Cardiac fibroblast (primary cell): ENCODE results near the gene SMC3.

Source experiments
- DNase-seq, 2 donors: peaks; one replicate each; pipeline versions ENCODE4 v3.0.0 to v3.0.0-alpha.2; 2010; ENCODE audit warnings: low read depth in 2 of 2
- H3K4me3 ChIP-seq, 2 donors: replicated peaks in 1 of 2; 1 replicate in 1 of 2; 2 replicates in 1 of 2; pipeline ENCODE4 v1.5.1; 2011; ENCODE audit warnings: low read depth in 2 of 2, low read length in 2 of 2, mild to moderate bottlenecking in 2 of 2, moderate library complexity in 1 of 2
- CTCF ChIP-seq: IDR thresholded peaks from one replicate; pipeline ENCODE4 v1.5.1; 2011; ENCODE audit warnings: low read depth, mild to moderate bottlenecking, low read length, inconsistent platforms

SMC3 gene

GRCh38 chr10:110643653-110644597, 76.4 kb downstream of the SMC3 start, which contains the start of gene RBM20:
RBM20 (plus strand) TSS chr10:110644336; CDS start chr10:110644455, 119 bp downstream.
- no peak for TF ChIP-seq CTCF

GRCh38 chr10:110644598-110645462, 77.3 kb downstream of the SMC3 start:
- peak overlapping the region; percentile 44 to 60 for H3K4me3 ChIP-seq
- no peak for TF ChIP-seq CTCF
- DNase-seq: no peak

More at GRCh38 chr10:110643653-110644597, 76.4 kb downstream of the SMC3 start, which contains the start of gene RBM20:
- peak within 1 kb of the TSS; percentile 48 to 60 for H3K4me3 ChIP-seq
- DNase-seq: peak in 1 of 2 donors; percentile 37

GRCh38 chr10:110646417-110647135, 79.1 kb downstream of the SMC3 start:
- DNase-seq: no peak
- H3K4me3 ChIP-seq: no peak overlapping the region
- TF ChIP-seq CTCF: no peak

- DNase-seq: no peak
- TF ChIP-seq CTCF: no peak
- H3K4me3 ChIP-seq: no peak overlapping the region
These were observed 79.6 kb downstream of the SMC3 start for GRCh38 chr10:110647136-110647430.

GRCh38 chr10:110648692-110649346, 81.3 kb downstream of the SMC3 start:
- TF ChIP-seq CTCF: no peak
- no peak for DNase-seq
- H3K4me3 ChIP-seq: no peak overlapping the region
